ENCODE data around the gene TMEM98.
"Not testable (repeated sequence)": the region's sequence is repeated elsewhere in the genome, so short reads cannot be mapped to it uniquely, and the experiment has no call there.

Gene TMEM98

DNA sequence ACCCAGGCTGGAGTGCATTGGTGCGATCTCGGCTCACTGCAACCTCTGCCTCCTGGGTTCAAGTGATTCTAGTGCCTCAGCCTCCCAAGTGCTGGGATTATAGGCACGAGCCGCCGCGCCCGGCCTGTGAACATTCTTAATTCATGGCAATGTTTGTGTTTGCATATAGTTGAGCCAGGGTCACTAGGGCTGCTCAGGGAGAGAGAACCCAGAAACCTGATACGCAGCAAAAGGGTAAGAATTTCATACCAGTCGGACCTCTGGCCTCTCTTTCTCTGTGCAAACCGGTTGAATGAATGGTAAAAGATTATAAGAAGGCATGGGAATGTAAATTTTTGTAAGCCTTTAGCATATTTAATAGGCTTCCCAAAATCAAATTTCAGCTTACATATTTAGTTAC lies 6.9 kb upstream of the TMEM98 start:
- no peak for TF ChIP-seq Cebpa-rat (IDR thresholded peaks at IDR 0.05)
- Histone ChIP-seq H3K36me3 (no peaks in the 10 kb centered on the region), H4K20me1 (no peaks in the 10 kb centered on the region), H3K9me3 (replicated peaks in 1 of 11) (no peaks in the 10 kb centered on the region), H3K4me2 (no peak overlapping the region), H3K4me1 (no peaks in the 10 kb centered on the region), H3K27me3 (peaks cover 0 to 4% (median 0%) of the 10 kb centered on the region in 11 experiments; a peak in 1 of 22 replicates), H3K9ac (no peak overlapping the region), H3K27ac (no peak overlapping the region), H3K4me3 (no peak overlapping the region)

DNA sequence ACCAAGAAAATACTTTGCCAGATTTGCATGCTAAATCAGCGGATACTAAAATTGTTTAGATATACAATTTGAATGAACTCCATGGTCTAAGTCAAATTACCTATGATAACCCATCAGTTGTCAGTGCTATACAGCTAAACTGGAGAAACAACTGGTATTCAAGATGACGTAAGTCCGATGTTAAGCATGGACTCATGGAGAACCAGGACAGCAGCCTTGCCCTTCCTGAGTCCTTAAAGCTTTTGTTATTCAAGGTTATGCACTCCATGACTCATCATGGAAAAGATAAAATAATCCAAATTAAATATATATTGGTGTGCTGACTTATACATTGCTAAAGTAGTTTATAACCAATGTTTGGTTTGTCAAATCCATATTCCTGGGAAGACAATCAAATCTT lies 4.0 kb upstream of the TMEM98 start:
- peaks cover 20 to 31% (median 27%) of the 10 kb centered on the region in 11 experiments for H3K27me3 ChIP-seq
- peaks cover 0 to 15% (median 13%) of the 10 kb centered on the region in 10 experiments; a peak in 18 of 20 replicates for H3K4me1 ChIP-seq
- not testable (repeated sequence) for H3K9me3 ChIP-seq (replicated peaks in 1 of 11); H3K36me3 ChIP-seq; H3K4me2 ChIP-seq; H3K4me3 ChIP-seq; H3K27ac ChIP-seq; H4K20me1 ChIP-seq; H3K9ac ChIP-seq

DNA sequence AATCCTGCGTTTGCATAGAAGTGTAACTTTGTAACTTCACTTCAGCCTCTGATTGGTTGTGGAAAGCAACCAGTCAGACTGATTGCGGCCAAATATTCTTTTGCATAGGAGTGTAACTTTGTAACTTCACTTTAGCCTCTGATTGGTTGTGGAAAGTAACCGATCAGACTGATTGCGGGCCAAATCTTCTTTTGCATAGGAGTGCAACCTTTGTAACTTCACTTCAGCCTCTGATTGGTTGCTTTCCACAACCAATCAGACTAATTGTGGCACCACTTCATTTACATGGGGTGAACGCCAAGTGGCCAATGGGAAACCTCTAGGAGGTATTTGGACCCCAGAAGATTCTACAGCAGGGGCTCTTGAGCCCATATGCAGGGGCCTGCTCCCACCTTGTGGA lies 1.8 kb upstream of the TMEM98 start:
- Histone ChIP-seq H4K20me1 (peaks cover 0 to 7% (median 0%) of the 10 kb centered on the region in 11 experiments; a peak in 1 of 22 replicates), H3K4me3 (no peak overlapping the region), H3K4me1 (peaks cover 0 to 25% (median 20%) of the 10 kb centered on the region in 10 experiments; a peak in 18 of 20 replicates), H3K27ac (no peak overlapping the region), H3K4me2 (no peak overlapping the region), H3K9ac (no peak overlapping the region), H3K36me3 (no peaks in the 10 kb centered on the region), H3K27me3 (peaks cover 33 to 47% (median 41%) of the 10 kb centered on the region in 11 experiments), H3K9me3 (replicated peaks in 1 of 11) (no peaks in the 10 kb centered on the region)
- no peak for TF ChIP-seq Cebpa-rat (IDR thresholded peaks at IDR 0.05)

DNA sequence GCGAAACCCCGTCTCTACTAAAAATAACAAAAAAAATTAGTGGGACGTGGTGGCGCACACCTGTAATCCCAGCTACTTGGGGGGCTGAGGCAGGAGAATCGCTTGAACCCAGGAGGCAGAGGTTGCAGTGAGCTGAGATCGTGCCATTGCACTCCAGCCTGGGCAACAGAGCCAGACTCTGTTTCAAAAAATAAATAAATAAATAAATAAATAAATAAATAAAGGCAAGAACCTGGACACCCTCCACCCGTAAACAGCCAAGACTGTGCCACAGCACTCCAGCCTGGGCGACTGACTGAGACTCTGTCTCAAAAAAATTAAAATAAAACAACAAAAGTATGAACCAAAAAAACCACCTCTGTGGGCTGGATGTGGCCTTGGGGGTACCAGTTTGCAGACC lies 1.2 kb upstream of the TMEM98 start:
- H3K27ac ChIP-seq; H3K9me3 ChIP-seq (replicated peaks in 1 of 11); H4K20me1 ChIP-seq; H3K36me3 ChIP-seq: not testable (repeated sequence)
- peaks cover 0 to 25% (median 20%) of the 10 kb centered on the region in 10 experiments; a peak in 18 of 20 replicates for H3K4me1 ChIP-seq
- H3K9ac ChIP-seq, result peak overlapping the region in 2 of 11 experiments; percentile 81 to 84; a peak in 4 of 22 replicates
- H3K4me3 ChIP-seq, result peak overlapping the region in 2 of 10 experiments; percentile 70; a peak in 3 of 20 replicates
- peak overlapping the region in 9 of 11 experiments; percentile 74 to 95 (median 92); a peak in 17 of 22 replicates for H3K4me2 ChIP-seq
- peaks cover 33 to 47% (median 41%) of the 10 kb centered on the region in 11 experiments for H3K27me3 ChIP-seq

DNA sequence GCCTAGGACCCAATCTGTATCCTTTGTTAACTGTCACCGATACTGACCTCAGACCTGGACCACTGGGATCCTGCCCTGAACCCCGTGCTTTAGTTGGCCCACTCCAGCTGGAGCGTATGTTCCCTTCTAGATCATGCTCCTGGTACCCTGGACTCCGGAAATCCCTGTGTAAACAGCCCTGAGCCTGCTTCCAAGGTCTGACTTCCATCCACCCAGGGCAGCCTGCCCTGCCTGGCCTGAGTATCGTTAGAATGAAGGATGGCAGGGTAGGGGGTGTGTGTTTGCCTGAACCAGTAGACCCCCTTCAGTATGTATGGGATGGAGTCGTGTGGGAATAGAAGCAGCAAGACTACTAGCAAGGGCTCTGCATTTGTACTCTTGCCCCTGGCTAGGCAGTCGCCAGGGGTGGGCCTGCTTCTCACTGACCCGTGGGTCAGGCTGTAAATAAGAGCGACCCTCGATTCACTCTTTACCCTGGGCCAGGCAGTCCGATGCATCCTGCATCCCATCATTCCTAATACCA lies 691 bp upstream of the TMEM98 start:
- Histone ChIP-seq H3K36me3 (no peaks in the 10 kb centered on the region; a peak in 1 of 22 replicates), H3K27ac (peak overlapping the region in 7 of 11 experiments; percentile 10 to 72 (median 64); a peak in 8 of 22 replicates), H3K4me2 (peak overlapping the region; percentile 74 to 97 (median 92)), H4K20me1 (peaks cover 0 to 7% (median 0%) of the 10 kb centered on the region in 11 experiments; a peak in 1 of 22 replicates), H3K9me3 (replicated peaks in 1 of 11) (no peaks in the 10 kb centered on the region), H3K4me3 (peak overlapping the region; percentile 60 to 79 (median 70)), H3K4me1 (peaks cover 0 to 25% (median 20%) of the 10 kb centered on the region in 10 experiments; a peak in 18 of 20 replicates), H3K27me3 (peaks cover 33 to 47% (median 41%) of the 10 kb centered on the region in 11 experiments), H3K9ac (peak overlapping the region; percentile 66 to 84 (median 77); a peak in 21 of 22 replicates)
- no peak for TF ChIP-seq Cebpa-rat (IDR thresholded peaks at IDR 0.05)

DNA sequence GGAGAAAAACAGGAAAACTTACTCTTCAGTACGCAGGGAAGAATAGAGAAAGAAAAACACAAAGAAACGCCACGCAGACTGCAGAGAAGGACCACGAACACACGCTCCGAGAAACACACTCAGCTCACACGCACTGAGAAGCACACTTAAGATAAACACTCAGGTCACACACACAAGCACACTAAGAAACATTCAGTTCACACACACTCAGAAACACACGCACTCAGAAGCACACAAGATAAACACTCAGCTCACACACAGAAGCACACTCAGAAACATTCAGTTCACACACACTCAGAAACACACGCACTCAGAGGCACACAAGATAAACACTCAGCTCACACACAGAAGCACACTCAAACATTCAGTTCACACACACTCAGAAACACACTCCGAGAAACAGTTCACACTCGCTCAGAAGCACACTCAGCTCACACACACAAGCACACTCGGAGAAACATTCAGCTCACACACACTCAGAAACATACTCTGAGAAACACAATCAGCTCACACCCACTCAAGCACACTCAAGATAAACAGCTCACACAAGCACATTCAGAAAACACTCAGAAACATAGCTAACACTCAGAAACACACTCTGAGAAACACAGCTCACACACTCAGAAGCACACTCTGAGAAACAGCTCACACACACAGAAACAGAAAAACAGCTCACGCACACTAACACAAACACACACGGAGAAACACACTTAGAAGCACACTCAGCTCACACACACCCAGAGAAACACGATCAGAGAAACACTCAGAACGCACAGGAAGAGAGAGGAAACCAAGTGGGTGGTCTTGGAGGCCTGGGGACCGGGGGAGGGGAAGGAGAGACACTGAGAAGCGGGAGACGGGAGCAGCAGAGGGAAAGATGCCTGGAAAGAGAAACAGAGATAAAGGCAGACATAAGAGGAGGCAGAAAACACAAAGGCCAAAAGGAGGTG lies 908 bp downstream of the TMEM98 start:
- peaks cover 33 to 47% (median 41%) of the 10 kb centered on the region in 11 experiments for H3K27me3 ChIP-seq
- H4K20me1 ChIP-seq, result peaks cover 0 to 7% (median 0%) of the 10 kb centered on the region in 11 experiments; a peak in 1 of 22 replicates
- peaks cover 0 to 25% (median 20%) of the 10 kb centered on the region in 10 experiments; a peak in 18 of 20 replicates for H3K4me1 ChIP-seq
- peaks cover 0 to 14% (median 11%) of the 10 kb centered on the region in 11 experiments; a peak in 6 of 22 replicates for H3K36me3 ChIP-seq
- peak overlapping the region in 9 of 11 experiments; percentile 10 to 72 (median 64); a peak in 14 of 22 replicates for H3K27ac ChIP-seq
- peak overlapping the region; percentile 74 to 97 (median 92) for H3K4me2 ChIP-seq
- peak overlapping the region; percentile 66 to 84 (median 77); a peak in 21 of 22 replicates for H3K9ac ChIP-seq
- no peak for TF ChIP-seq Cebpa-rat (IDR thresholded peaks at IDR 0.05)
- H3K9me3 ChIP-seq (replicated peaks in 1 of 11), result no peaks in the 10 kb centered on the region
- peak overlapping the region; percentile 60 to 79 (median 70) for H3K4me3 ChIP-seq

DNA sequence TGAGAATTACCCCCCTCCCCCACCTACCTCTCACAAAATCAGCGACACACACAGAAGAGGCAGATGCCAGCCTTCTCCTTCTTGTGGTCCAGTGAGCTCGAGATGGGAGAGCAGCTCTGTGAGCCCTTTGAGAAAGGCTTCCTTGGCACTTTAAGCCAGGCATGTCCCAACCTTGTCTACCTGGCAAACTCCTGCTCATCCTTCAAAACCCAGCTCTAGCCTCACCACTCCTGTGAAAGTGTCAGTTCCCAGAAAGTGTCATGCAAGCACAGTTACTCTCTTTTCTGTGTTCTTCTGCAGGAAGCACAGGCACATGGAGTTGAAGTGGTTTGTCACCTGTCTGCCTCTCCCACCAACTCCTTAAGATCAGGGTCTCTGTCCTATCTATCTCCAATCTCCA lies 1.6 kb downstream of the TMEM98 start:
- Histone ChIP-seq H4K20me1 (peaks cover 0 to 7% (median 0%) of the 10 kb centered on the region in 11 experiments; a peak in 1 of 22 replicates), H3K4me1 (peaks cover 0 to 25% (median 20%) of the 10 kb centered on the region in 10 experiments; a peak in 18 of 20 replicates), H3K27ac (no peak overlapping the region), H3K4me2 (peak overlapping the region in 8 of 11 experiments; percentile 74 to 95 (median 92); a peak in 14 of 22 replicates), H3K9ac (peak overlapping the region in 2 of 11 experiments; percentile 81 to 84; a peak in 1 of 22 replicates), H3K9me3 (replicated peaks in 1 of 11) (no peaks in the 10 kb centered on the region), H3K27me3 (peaks cover 33 to 47% (median 41%) of the 10 kb centered on the region in 11 experiments), H3K4me3 (peak overlapping the region in 2 of 10 experiments; percentile 67 to 71; a peak in 2 of 20 replicates), H3K36me3 (peaks cover 0 to 22% (median 12%) of the 10 kb centered on the region in 11 experiments; a peak in 6 of 22 replicates)
- no peak for TF ChIP-seq Cebpa-rat (IDR thresholded peaks at IDR 0.05)

DNA sequence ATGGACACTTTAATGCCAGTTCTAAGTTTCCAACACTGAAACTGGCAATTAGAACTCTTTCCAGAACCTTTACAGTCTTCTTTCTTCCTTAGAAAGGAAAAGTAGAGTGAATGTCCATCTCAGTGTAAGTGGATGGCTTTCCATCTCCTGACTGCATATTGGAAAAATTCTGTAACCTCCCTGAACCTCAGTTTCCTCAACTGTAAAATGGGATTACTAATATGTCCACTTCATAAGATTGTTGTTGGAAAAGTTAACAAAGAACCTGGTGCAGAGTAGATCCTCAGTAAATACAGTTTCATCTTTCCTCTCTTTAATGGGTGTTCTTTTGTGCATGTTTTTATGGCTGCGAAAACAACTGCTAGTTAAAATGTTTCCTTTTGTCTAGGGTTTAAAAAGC lies 2.6 kb downstream of the TMEM98 start:
- no peak overlapping the region for H3K9ac ChIP-seq
- H3K9me3 ChIP-seq (replicated peaks in 1 of 11), result no peaks in the 10 kb centered on the region
- H3K36me3 ChIP-seq, result peaks cover 0 to 29% (median 12%) of the 10 kb centered on the region in 11 experiments; a peak in 6 of 22 replicates
- no peak overlapping the region for H3K4me2 ChIP-seq
- H3K27ac ChIP-seq, result no peak overlapping the region
- H3K27me3 ChIP-seq, result peaks cover 33 to 47% (median 41%) of the 10 kb centered on the region in 11 experiments
- TF ChIP-seq Cebpa-rat (IDR thresholded peaks at IDR 0.05), result no peak
- H3K4me1 ChIP-seq, result peaks cover 0 to 25% (median 20%) of the 10 kb centered on the region in 10 experiments; a peak in 18 of 20 replicates
- H3K4me3 ChIP-seq, result no peak overlapping the region
- H4K20me1 ChIP-seq, result peaks cover 0 to 7% (median 0%) of the 10 kb centered on the region in 11 experiments; a peak in 1 of 22 replicates

Data from BLaER1 treated with 17β-estradiol and CSF1 and Interleukin-3, amounts not matched to agents 10 nM and 100 nM (cell line).